WERI-Rb-1 (cell line): ENCODE results near the gene ASB7.

Experiments
- DNase-seq: peaks from one replicate; pipeline ENCODE4 v3.0.0-alpha.2; 2020
- H3K27ac ChIP-seq: fragments of 250-450 bp; sonication (Bioruptor Pico); 2 replicates; pipeline ENCODE4 v1.5.1; 2020; ENCODE audit warnings: mild to moderate bottlenecking, moderate library complexity
- H3K27me3 ChIP-seq: fragments of 250-450 bp; sonication (Bioruptor Pico); 2 replicates; pipeline ENCODE4 v1.5.1; 2021; ENCODE audit warnings: mild to moderate bottlenecking, low read depth, moderate library complexity; ENCODE audit not compliant: insufficient read depth, severe bottlenecking
- H3K36me3 ChIP-seq: fragments of 250-450 bp; sonication (Bioruptor Pico); 2 replicates; pipeline ENCODE4 v1.5.1; 2020; ENCODE audit warnings: mild to moderate bottlenecking, moderate library complexity
- H3K4me3 ChIP-seq: 2 replicates; pipeline ENCODE4 v1.5.1; 2011; ENCODE audit warnings: low read depth, mild to moderate bottlenecking, control low read depth, low read length
- H3K9me3 ChIP-seq: fragments of 250-450 bp; sonication (Bioruptor Pico); 2 replicates; pipeline ENCODE4 v1.5.1; 2021; ENCODE audit warnings: mild to moderate bottlenecking, moderate library complexity; ENCODE audit not compliant: severe bottlenecking
- TF ChIP-seq, protein P1 (sequence below): IDR thresholded peaks from 2 replicates; pipeline ENCODE4 v1.5.1; 2011; ENCODE audit warnings: low read depth, mild to moderate bottlenecking, control low read depth, inconsistent platforms, low read length

Gene ASB7

DNA sequence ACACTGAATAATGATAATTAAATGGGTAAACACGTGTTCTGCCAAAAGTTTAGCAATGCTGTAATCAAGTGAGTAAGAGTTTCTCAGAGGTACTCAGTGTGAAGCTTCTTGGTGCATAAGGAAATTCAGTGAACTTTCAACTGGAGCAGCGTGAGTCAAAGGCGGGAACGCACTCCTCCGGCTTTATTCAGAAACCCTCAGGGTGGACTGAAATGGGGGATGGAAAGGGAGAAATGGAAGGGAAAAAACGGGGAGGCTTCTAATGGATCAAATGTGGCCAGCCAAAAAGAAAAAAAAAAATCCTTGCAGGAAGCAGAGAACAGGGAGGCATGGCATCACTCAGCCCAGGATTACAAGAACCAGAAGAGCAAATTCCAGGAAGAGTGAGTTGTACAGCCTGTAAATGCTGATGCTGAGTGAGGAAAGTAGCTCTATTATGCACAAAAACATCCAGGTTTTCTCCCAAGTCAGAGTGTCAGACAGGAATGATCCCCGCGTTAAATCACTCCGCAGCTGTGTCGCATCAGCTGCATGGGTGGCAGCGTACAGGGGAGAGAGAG lies 85.3 kb downstream of the ASB7 start:
- no peak overlapping the region for H3K27ac ChIP-seq
- no peak for DNase-seq
- H3K36me3 ChIP-seq, result no peaks in the 10 kb centered on the region
- TF ChIP-seq, protein P1, sequence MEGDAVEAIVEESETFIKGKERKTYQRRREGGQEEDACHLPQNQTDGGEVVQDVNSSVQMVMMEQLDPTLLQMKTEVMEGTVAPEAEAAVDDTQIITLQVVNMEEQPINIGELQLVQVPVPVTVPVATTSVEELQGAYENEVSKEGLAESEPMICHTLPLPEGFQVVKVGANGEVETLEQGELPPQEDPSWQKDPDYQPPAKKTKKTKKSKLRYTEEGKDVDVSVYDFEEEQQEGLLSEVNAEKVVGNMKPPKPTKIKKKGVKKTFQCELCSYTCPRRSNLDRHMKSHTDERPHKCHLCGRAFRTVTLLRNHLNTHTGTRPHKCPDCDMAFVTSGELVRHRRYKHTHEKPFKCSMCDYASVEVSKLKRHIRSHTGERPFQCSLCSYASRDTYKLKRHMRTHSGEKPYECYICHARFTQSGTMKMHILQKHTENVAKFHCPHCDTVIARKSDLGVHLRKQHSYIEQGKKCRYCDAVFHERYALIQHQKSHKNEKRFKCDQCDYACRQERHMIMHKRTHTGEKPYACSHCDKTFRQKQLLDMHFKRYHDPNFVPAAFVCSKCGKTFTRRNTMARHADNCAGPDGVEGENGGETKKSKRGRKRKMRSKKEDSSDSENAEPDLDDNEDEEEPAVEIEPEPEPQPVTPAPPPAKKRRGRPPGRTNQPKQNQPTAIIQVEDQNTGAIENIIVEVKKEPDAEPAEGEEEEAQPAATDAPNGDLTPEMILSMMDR, result no peak
- no peaks in the 10 kb centered on the region for H3K27me3 ChIP-seq
- H3K9me3 ChIP-seq, result no peaks in the 10 kb centered on the region
- no peak overlapping the region for H3K4me3 ChIP-seq

DNA sequence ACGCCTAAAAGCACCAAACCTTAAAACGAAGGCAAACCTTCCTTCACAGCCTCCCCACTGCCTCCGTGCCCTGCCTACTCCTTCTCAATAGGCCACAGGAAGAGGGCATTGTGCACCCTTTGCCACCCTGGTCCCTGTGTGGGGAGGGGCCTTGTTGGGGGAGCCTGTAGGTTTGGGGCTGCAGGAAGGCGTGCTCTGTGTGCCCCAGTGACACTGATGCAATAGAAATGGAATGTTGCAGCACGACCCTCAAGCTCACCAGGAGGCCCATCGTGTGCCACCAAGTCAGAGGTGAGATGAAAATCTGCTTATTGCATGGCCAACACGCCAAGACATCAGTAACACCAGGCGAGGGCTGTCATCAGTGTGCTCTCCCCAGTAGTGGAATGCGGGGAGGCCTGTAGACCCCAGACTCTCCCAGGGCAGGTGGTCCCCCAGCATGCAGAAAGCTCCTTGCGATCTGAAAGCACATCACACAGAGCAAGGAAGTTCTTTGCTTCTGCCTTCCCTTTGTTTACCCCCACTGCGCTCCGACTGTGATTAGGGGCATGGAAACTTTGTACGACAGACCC lies 86.2 kb downstream of the ASB7 start:
- no peaks in the 10 kb centered on the region for H3K36me3 ChIP-seq
- H3K4me3 ChIP-seq, result no peak overlapping the region
- no peak for DNase-seq
- TF ChIP-seq, protein P1, result no peak
- no peaks in the 10 kb centered on the region for H3K27me3 ChIP-seq
- no peaks in the 10 kb centered on the region for H3K9me3 ChIP-seq
- no peak overlapping the region for H3K27ac ChIP-seq

DNA sequence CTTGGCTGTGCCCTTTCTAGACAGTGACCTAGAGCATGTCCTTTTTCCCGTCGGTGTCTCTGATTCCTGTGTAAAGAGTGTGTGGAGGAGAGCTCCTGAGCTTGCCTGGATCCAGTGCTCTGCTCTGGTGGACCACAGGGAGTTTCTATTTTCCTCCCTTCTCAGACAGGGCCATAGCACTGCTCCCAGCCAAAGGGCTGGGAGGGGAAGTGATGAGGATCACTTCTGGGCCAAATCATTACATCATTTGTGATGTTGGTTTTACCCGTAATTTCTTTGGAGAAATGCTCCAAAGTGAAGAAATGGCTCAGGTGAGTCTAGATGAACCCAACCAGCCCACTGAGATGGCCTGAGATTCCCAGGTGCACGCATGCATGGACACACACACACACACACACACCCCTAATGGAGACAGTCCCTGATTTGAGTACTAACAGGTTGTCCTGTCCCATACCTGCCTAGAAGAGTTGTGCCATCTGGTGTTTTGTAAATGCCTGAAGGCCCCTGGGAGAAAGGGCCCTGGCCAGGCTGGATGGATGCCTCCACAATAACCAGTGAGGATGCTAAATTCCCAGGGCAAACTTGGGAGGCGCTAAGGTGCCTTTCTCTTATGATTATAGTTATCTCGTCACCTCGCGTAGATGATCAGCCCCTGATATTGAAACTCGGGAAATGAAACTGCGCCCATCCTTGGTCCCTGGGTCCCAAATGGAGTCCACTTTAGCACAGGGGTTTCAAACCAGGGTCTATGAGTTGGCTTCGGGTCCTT lies 86.9 kb downstream of the ASB7 start:
- no peaks in the 10 kb centered on the region for H3K36me3 ChIP-seq
- no peak overlapping the region for H3K4me3 ChIP-seq
- no peak for DNase-seq
- no peaks in the 10 kb centered on the region for H3K9me3 ChIP-seq
- H3K27me3 ChIP-seq, result no peaks in the 10 kb centered on the region
- TF ChIP-seq, protein P1, result no peak
- H3K27ac ChIP-seq, result no peak overlapping the region

DNA sequence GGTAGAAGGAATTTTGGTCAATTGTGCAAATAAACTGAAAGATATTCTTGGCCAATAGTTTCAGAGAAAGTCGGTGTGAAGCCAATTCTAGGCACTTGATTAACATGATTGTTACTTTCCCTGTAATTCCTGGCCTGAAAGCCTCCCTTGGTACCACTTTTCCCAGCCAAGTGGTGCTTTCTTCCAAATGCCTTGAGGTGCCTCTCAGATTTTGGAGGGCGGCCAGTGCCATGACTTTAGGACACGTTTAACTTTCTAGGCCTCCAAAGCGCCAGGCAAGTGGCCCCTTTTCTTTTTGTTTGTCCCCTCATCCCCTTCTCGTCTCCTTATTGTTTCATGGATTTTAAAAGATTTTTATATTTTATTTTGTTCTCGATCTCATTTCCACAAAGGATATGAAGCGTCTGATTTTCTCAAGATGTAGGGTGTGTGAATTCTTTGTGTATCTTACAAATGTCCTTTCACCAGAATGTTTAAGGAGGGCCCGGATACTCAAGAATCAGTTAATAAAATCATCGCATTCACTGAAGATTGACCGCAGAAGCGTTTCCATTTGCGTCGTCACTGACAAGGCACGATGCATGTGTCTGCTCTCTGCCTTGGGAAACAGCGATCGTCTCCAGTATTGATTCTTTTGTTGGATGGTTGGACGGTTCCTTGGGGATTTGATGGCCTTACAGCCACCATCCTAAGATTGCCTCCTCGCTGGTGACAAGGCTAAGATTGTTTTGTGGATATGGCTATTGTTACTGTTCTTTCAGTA lies 87.8 kb downstream of the ASB7 start:
- TF ChIP-seq, protein P1, result no peak
- H3K36me3 ChIP-seq, result no peaks in the 10 kb centered on the region

DNA sequence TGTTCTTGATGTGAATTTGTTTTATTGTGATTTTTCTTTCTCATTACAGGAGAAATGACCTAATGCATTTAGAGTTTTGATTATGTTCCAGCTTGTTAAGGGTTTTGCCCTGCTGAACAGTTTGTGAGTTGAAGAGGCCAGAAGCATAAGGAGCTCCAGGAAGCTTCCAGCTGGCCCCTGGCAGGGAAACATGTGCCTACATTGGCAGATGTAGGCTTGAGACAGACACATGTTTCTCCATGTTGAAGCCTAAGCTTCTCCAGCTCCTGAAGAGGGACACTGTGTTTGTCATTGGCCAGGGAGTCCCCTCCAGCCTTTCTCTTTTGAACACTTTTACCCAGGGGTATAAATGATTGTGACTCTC lies 88.4 kb downstream of the ASB7 start:
- Histone ChIP-seq H3K36me3 (no peaks in the 10 kb centered on the region), H3K27ac (no peak overlapping the region), H3K27me3 (no peaks in the 10 kb centered on the region), H3K4me3 (no peak overlapping the region), H3K9me3 (no peaks in the 10 kb centered on the region)
- no peak for DNase-seq
- TF ChIP-seq, protein P1, result no peak

More for the DNA sequence above, 87.8 kb downstream of the ASB7 start:
- Histone ChIP-seq H3K9me3 (no peaks in the 10 kb centered on the region), H3K4me3 (no peak overlapping the region), H3K27me3 (no peaks in the 10 kb centered on the region), H3K27ac (no peak overlapping the region)
- DNase-seq, result no peak
